ENCODE results near the gene ROBO2.

DNA sequence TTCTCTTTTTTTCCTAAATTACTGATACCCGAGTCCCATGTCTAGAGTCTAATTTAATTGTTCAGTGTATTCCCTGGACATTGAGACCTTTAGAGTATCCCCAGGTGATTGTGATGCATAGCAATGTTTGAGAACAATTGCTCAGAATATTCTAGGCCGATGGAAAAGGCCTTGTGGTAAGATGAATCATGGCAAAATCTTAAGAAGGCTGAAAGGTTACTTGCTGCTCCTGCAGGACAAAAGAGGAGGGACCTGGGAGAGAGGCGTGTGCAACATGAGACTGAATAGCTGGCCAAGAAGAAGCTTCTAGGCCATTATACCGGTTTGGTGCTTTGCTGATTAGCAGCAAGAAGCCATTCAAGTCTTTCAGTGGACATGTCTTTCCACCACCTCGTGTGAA is 256.6 kb downstream of the ROBO2 start:
- TF ChIP-seq, protein P1, sequence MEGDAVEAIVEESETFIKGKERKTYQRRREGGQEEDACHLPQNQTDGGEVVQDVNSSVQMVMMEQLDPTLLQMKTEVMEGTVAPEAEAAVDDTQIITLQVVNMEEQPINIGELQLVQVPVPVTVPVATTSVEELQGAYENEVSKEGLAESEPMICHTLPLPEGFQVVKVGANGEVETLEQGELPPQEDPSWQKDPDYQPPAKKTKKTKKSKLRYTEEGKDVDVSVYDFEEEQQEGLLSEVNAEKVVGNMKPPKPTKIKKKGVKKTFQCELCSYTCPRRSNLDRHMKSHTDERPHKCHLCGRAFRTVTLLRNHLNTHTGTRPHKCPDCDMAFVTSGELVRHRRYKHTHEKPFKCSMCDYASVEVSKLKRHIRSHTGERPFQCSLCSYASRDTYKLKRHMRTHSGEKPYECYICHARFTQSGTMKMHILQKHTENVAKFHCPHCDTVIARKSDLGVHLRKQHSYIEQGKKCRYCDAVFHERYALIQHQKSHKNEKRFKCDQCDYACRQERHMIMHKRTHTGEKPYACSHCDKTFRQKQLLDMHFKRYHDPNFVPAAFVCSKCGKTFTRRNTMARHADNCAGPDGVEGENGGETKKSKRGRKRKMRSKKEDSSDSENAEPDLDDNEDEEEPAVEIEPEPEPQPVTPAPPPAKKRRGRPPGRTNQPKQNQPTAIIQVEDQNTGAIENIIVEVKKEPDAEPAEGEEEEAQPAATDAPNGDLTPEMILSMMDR (IDR thresholded peaks at IDR 0.05; ENCODE audit: poor library complexity, severe bottlenecking) = no peak
- no peak for TF ChIP-seq RAD21 (conservative IDR thresholded peaks at IDR 0.05)
- no peak for TF ChIP-seq POLR2AphosphoS5 (IDR thresholded peaks at IDR 0.05)
- TF ChIP-seq SMC3 (conservative IDR thresholded peaks at IDR 0.05; ENCODE audit: poor library complexity) = no peak
- TF ChIP-seq EP300 (conservative IDR thresholded peaks at IDR 0.05; ENCODE audit: poor library complexity, severe bottlenecking) = no peak
- TF ChIP-seq, protein P2, sequence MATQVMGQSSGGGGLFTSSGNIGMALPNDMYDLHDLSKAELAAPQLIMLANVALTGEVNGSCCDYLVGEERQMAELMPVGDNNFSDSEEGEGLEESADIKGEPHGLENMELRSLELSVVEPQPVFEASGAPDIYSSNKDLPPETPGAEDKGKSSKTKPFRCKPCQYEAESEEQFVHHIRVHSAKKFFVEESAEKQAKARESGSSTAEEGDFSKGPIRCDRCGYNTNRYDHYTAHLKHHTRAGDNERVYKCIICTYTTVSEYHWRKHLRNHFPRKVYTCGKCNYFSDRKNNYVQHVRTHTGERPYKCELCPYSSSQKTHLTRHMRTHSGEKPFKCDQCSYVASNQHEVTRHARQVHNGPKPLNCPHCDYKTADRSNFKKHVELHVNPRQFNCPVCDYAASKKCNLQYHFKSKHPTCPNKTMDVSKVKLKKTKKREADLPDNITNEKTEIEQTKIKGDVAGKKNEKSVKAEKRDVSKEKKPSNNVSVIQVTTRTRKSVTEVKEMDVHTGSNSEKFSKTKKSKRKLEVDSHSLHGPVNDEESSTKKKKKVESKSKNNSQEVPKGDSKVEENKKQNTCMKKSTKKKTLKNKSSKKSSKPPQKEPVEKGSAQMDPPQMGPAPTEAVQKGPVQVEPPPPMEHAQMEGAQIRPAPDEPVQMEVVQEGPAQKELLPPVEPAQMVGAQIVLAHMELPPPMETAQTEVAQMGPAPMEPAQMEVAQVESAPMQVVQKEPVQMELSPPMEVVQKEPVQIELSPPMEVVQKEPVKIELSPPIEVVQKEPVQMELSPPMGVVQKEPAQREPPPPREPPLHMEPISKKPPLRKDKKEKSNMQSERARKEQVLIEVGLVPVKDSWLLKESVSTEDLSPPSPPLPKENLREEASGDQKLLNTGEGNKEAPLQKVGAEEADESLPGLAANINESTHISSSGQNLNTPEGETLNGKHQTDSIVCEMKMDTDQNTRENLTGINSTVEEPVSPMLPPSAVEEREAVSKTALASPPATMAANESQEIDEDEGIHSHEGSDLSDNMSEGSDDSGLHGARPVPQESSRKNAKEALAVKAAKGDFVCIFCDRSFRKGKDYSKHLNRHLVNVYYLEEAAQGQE (IDR thresholded peaks at IDR 0.05; ENCODE audit: borderline replicate concordance) = no peak
